Midbrain (tissue), 1 donor: ENCODE measurements around the gene FAM200C.

Source experiments
- DNase-seq: peaks from one replicate; lab custom pipeline; 2025; lab: John Stamatoyannopoulos, UW

Gene FAM200C

GRCh38 chr5:160419458-160420330, 19.8 kb upstream of the FAM200C start:
- DNase-seq: no peak

GRCh38 chr5:160418561-160419457, 19.0 kb upstream of the FAM200C start, which contains the start of gene SLU7:
Gene SLU7 (minus strand): TSS chr5:160419081. CDS start chr5:160415294, 3,787 bp downstream.
- DNase-seq: peak; percentile 93

GRCh38 chr5:160398806-160399205, 1.0 kb downstream of the FAM200C start:
- no peak for DNase-seq

GRCh38 chr5:160397492-160397891, 2.4 kb downstream of the FAM200C start:
- DNase-seq: no peak

GRCh38 chr5:160395111-160395510, 4.7 kb downstream of the FAM200C start:
- DNase-seq: no peak

- peak; percentile 38 for DNase-seq
Observed at GRCh38 chr5:160390787-160391696, 8.8 kb downstream of the FAM200C start.

GRCh38 chr5:160387445-160387844, 12.4 kb downstream of the FAM200C start:
- no peak for DNase-seq

GRCh38 chr5:160385496-160385895, 14.4 kb downstream of the FAM200C start:
- no peak for DNase-seq

- DNase-seq: no peak
Observed at GRCh38 chr5:160384681-160385080, 15.2 kb downstream of the FAM200C start.

- DNase-seq: no peak
Observed at GRCh38 chr5:160382346-160382745, 17.5 kb downstream of the FAM200C start.

GRCh38 chr5:160380041-160380440, 19.8 kb downstream of the FAM200C start:
- no peak for DNase-seq

- DNase-seq: no peak
Observed at GRCh38 chr5:160379511-160379910, 20.3 kb downstream of the FAM200C start.

- no peak for DNase-seq
Observed at GRCh38 chr5:160378330-160378729, 21.5 kb downstream of the FAM200C start.

- no peak for DNase-seq
Observed at GRCh38 chr5:160377651-160378050, 22.2 kb downstream of the FAM200C start.

- DNase-seq: no peak
Observed at GRCh38 chr5:160376416-160376815, 23.4 kb downstream of the FAM200C start.

- no peak for DNase-seq
Observed at GRCh38 chr5:160375701-160376100, 24.2 kb downstream of the FAM200C start.

- no peak for DNase-seq
Observed at GRCh38 chr5:160375166-160375565, 24.7 kb downstream of the FAM200C start.

GRCh38 chr5:160371294-160371693, 28.6 kb downstream of the FAM200C start:
- no peak for DNase-seq

GRCh38 chr5:160370713-160371034, 29.2 kb downstream of the FAM200C start:
- DNase-seq: no peak

- DNase-seq: peak; percentile 42
Observed at GRCh38 chr5:160369990-160370712, 29.7 kb downstream of the FAM200C start, which contains the start of gene C1QTNF2. Gene C1QTNF2 (minus strand): TSS chr5:160370626. CDS start chr5:160355011, 15,615 bp downstream.

GRCh38 chr5:160367885-160368284, 32.0 kb downstream of the FAM200C start:
- DNase-seq: no peak
